Smooth muscle cell (in vitro differentiated cells): ENCODE data around the gene DOCK2. TPM values are rescaled to one million over a fixed set of nuclear protein-coding genes. Genes with fewer than 3 reads are reported as not detected.

Experiments used
- DNase-seq: peaks from one replicate; lab custom pipeline; 2025; ENCODE audit not compliant: unreplicated experiment; lab: John Stamatoyannopoulos, UW
- H2AFZ ChIP-seq: fragments of 200-600 bp; sonication (generic); 2 replicates; pipeline ENCODE4 v1.6.0; 2016; ENCODE audit warnings: antibody characterized with exemption, low read depth, mild to moderate bottlenecking
- H3F3A ChIP-seq: fragments of 200-600 bp; sonication (generic); 2 replicates; pipeline ENCODE4 v1.6.0; 2017; ENCODE audit warnings: antibody characterized with exemption, low read depth
- H3K27ac ChIP-seq: fragments of 200-600 bp; sonication (generic); 2 replicates; pipeline ENCODE4 v1.5.1; 2016; ENCODE audit warnings: low read depth, mild to moderate bottlenecking
- H3K27me3 ChIP-seq: fragments of 200-600 bp; sonication (generic); 2 replicates; pipeline ENCODE4 v1.6.1; 2016; ENCODE audit warnings: low read depth, mild to moderate bottlenecking
- H3K36me3 ChIP-seq: fragments of 200-600 bp; sonication (generic); 2 replicates; pipeline ENCODE4 v1.5.1; 2016; ENCODE audit warnings: low read depth
- H3K4me1 ChIP-seq: fragments of 200-600 bp; sonication (generic); 2 replicates; pipeline ENCODE4 v1.5.1; 2016; ENCODE audit warnings: low read depth
- H3K4me2 ChIP-seq: fragments of 200-600 bp; sonication (generic); 2 replicates; pipeline ENCODE4 v1.6.0; 2016; ENCODE audit warnings: mild to moderate bottlenecking
- H3K4me3 ChIP-seq: fragments of 200-600 bp; sonication (generic); 2 replicates; pipeline ENCODE4 v1.5.1; 2016; ENCODE audit warnings: mild to moderate bottlenecking
- H3K79me2 ChIP-seq: fragments of 200-600 bp; sonication (generic); 2 replicates; pipeline ENCODE4 v1.6.0; 2016; ENCODE audit warnings: low read depth, mild to moderate bottlenecking
- H3K9ac ChIP-seq: fragments of 200-600 bp; sonication (generic); 2 replicates; pipeline ENCODE4 v1.6.0; 2016; ENCODE audit warnings: low read depth
- H3K9me3 ChIP-seq: fragments of 200-600 bp; sonication (generic); replicated peaks from 2 replicates; pipeline ENCODE4 v1.5.1; 2016; ENCODE audit warnings: low read depth
- H4K20me1 ChIP-seq: fragments of 200-600 bp; sonication (generic); 2 replicates; pipeline ENCODE4 v1.6.0; 2016; ENCODE audit warnings: low read depth
- WGBS: methylation state at CpG from one replicate; pipeline ENCODE4 v1.1.7; 2016; ENCODE audit warnings: low lambda C conversion rate; 5-methylcytosine and 5-hydroxymethylcytosine counted together
- polyA plus RNA-seq: library from polyadenylated mRNA; unstranded; fragments of >200 nt; fragmentation: Nextera tagmentation; extraction: Ambion mirVana; gene quantifications from 2 replicates; pipeline ENCODE4 v1.2.1, GENCODE V29; 2016
- total RNA-seq: library from RNA; depleted of rRNA; stranded (reverse); fragments of >200 nt; gene quantifications from 2 replicates; pipeline ENCODE4 v1.2.3, GENCODE V29; 2014
- TF ChIP-seq, protein P1 (sequence below): fragments of 200-600 bp; sonication (generic); IDR thresholded peaks from 2 replicates; pipeline ENCODE4 v1.5.1; 2017; ENCODE audit warnings: borderline replicate concordance, mild to moderate bottlenecking, antibody characterized with exemption; ENCODE audit not compliant: insufficient read depth, poor library complexity, severe bottlenecking

The DOCK2 gene
- total and polyA plus RNA-seq, 2 experiments from 2014 or later, result 0.73 to 3.0 TPM

DNA sequence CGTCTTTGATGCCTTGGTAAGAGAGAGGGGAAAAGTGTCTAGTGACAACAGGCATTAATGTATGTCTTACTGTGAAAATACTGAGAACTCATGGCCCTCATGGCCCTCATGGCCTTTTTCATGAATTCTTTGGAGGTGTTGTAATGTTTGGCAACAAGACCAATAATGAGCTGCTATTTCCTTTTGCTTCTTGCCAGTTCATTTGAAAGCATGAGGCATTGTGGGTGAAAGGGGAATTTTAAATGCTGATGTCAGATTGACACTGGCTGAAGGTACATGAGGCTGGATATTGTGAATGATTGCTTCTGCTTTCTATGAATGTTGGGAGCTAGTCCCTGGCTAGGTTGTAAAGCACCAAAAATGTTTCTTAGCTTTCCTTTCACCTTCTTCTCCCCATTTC is 79.2 kb downstream of the DOCK2 start:
- H4K20me1 ChIP-seq, result no peaks in the 10 kb centered on the region
- H3K4me2 ChIP-seq, result no peak overlapping the region
- H3K27me3 ChIP-seq, result peaks cover 4% of the 10 kb centered on the region
- no peak overlapping the region for H3K27ac ChIP-seq
- no peaks in the 10 kb centered on the region for H3F3A ChIP-seq
- no peak overlapping the region for H3K9ac ChIP-seq
- H3K79me2 ChIP-seq, result no peaks in the 10 kb centered on the region
- no peak overlapping the region for H3K4me3 ChIP-seq
- TF ChIP-seq, protein P1, sequence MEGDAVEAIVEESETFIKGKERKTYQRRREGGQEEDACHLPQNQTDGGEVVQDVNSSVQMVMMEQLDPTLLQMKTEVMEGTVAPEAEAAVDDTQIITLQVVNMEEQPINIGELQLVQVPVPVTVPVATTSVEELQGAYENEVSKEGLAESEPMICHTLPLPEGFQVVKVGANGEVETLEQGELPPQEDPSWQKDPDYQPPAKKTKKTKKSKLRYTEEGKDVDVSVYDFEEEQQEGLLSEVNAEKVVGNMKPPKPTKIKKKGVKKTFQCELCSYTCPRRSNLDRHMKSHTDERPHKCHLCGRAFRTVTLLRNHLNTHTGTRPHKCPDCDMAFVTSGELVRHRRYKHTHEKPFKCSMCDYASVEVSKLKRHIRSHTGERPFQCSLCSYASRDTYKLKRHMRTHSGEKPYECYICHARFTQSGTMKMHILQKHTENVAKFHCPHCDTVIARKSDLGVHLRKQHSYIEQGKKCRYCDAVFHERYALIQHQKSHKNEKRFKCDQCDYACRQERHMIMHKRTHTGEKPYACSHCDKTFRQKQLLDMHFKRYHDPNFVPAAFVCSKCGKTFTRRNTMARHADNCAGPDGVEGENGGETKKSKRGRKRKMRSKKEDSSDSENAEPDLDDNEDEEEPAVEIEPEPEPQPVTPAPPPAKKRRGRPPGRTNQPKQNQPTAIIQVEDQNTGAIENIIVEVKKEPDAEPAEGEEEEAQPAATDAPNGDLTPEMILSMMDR, result no peak
- no peaks in the 10 kb centered on the region for H3K9me3 ChIP-seq
- no peaks in the 10 kb centered on the region for H3K4me1 ChIP-seq
- no peaks in the 10 kb centered on the region for H3K36me3 ChIP-seq
- DNase-seq, result no peak
- H2AFZ ChIP-seq, result no peak overlapping the region
- WGBS, result 79% methylated on average over 1 of the region's 1 CpG

DNA sequence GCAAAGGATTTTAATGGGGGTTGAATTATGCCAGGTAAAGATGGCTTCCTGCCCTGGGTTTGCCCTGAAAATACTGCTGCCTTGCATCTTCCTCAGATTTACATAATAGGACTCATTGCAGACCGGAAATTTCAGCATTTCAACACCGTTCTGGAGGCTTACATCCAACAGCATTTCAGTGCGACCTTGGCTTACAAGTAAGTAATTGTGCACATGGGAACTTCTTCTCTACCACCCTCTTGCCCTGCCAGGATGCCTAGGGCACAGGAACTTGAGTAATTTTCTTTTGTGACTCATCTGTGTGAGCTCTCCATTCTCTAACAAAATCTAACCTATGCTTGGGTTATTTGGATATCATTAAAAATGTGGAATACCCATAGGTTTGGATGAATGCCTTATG is 80.2 kb downstream of the DOCK2 start:
- 88% methylated on average over 3 of the region's 3 CpGs for WGBS

DNA sequence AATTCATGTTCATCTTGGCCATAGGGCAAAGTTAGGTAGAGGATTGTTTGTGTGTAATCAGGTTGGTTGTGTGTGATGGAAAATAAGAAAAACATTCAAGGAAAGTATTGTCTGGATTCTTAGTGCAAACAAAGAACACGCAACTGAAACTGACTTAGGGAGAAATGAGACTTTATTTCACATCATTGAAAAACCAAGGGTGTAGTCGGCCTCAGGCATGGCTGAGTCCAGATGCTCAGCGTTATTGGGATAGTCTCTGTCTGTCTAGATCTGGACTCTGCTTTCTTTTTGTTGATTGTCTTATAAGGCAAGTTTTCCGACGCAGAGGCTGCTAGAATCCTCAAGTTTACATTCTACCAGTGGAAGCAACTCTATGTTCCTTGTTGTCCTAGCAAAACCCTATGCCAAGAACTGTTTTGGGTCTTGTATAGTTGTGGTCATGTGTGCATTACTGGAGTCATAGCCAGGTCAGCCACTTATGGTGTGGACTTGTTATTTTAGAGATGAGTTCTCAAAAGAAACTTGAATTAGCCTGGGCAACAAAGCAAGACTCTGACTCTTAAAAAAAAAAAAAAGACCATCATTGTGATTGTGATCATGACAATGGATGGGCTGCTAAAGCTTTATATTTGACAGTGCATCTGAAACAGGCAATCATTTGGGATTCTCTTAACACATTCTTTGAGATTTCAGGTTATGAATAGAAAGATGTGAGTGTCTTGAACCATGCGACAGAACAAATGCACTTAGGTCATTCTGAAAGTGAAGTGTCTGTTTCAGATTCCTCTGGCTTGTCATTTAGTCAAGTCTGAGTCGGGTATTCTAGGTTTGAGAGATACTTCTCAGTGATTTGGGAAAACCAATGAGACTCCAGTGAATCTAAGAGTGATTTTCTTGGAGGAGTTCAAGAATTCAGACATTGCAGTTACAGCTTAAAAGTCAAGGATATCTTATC is 82.6 kb downstream of the DOCK2 start:
- Histone ChIP-seq H3K79me2 (no peaks in the 10 kb centered on the region), H3K4me1 (no peaks in the 10 kb centered on the region), H3K27ac (no peak overlapping the region), H3K36me3 (no peaks in the 10 kb centered on the region), H4K20me1 (no peaks in the 10 kb centered on the region), H3K9ac (no peak overlapping the region), H3K9me3 (no peaks in the 10 kb centered on the region), H3F3A (no peaks in the 10 kb centered on the region), H3K4me3 (no peak overlapping the region), H3K27me3 (peaks cover 4% of the 10 kb centered on the region), H2AFZ (no peak overlapping the region), H3K4me2 (no peak overlapping the region)
- TF ChIP-seq, protein P1, result no peak
- 71% methylated on average over 7 of the region's 7 CpGs for WGBS
- no peak for DNase-seq

More for the DNA sequence above, 80.2 kb downstream of the DOCK2 start:
- no peak overlapping the region for H3K4me2 ChIP-seq
- H3K4me3 ChIP-seq, result no peak overlapping the region
- no peak overlapping the region for H2AFZ ChIP-seq
- H3K27ac ChIP-seq, result no peak overlapping the region
- TF ChIP-seq, protein P1, result no peak
- H3K79me2 ChIP-seq, result no peaks in the 10 kb centered on the region
- no peaks in the 10 kb centered on the region for H3F3A ChIP-seq
- H3K4me1 ChIP-seq, result no peaks in the 10 kb centered on the region
- H3K9ac ChIP-seq, result no peak overlapping the region
- H3K36me3 ChIP-seq, result no peaks in the 10 kb centered on the region
- peaks cover 4% of the 10 kb centered on the region for H3K27me3 ChIP-seq
- no peaks in the 10 kb centered on the region for H4K20me1 ChIP-seq
- no peaks in the 10 kb centered on the region for H3K9me3 ChIP-seq
- DNase-seq, result no peak

DNA sequence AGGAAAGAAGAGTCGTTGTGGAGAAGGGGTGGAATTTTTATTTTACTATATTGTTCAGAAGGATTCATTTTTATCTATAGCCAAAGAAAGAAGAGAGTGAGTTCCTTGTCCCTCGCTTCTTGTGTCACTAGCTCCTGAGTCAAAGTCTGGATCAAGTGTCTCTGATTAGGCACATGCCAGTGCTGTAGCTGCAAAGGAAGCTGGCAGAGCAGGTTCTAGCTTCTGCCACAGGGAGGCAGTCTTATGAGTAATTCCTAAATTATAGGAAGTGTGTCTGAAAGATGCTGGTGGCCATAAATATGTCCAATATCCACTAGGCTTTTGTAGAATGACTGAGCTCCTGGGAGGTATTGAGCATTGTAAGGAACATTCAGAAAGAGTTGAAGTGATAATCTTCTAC is 84.7 kb downstream of the DOCK2 start:
- no peaks in the 10 kb centered on the region for H4K20me1 ChIP-seq
- H3K27me3 ChIP-seq, result peaks cover 4% of the 10 kb centered on the region
- TF ChIP-seq, protein P1, result no peak
- DNase-seq, result no peak
- WGBS, result 93% methylated on average over 2 of the region's 2 CpGs
- H3K27ac ChIP-seq, result no peak overlapping the region
- H3K4me2 ChIP-seq, result no peak overlapping the region
- no peaks in the 10 kb centered on the region for H3K9me3 ChIP-seq
- H3F3A ChIP-seq, result no peaks in the 10 kb centered on the region
- no peaks in the 10 kb centered on the region for H3K4me1 ChIP-seq
- no peak overlapping the region for H3K4me3 ChIP-seq
- no peaks in the 10 kb centered on the region for H3K36me3 ChIP-seq
- no peaks in the 10 kb centered on the region for H3K79me2 ChIP-seq
- no peak overlapping the region for H3K9ac ChIP-seq
- no peak overlapping the region for H2AFZ ChIP-seq
